HEK293 (cell line): ENCODE data around the gene CTDSP2.

Experiments used
- BCL11A ChIP-seq: fragments of 450-650 bp; formaldehyde crosslinking; IDR thresholded peaks from 2 replicates; pipeline ENCODE4 v1.5.1; 2016; ENCODE audit warnings: low read depth, missing biosample characterization, missing genetic modification characterization
- GLI4 ChIP-seq: fragments of 450-650 bp; formaldehyde crosslinking; IDR thresholded peaks from 2 replicates; pipeline ENCODE4 v1.5.1; 2016; ENCODE audit warnings: missing biosample characterization, missing genetic modification characterization
- MEIS1 ChIP-seq: sonication (generic); formaldehyde crosslinking; IDR thresholded peaks from 2 replicates; pipeline ENCODE4 v1.8.1; 2022; ENCODE audit warnings: missing genetic modification reagents, mild to moderate bottlenecking, borderline replicate concordance
- TRIM28 ChIP-seq: IDR thresholded peaks from 2 replicates; pipeline ENCODE4 v1.6.1; 2011; ENCODE audit warnings: low read length, control low read depth, borderline replicate concordance
- YY1 ChIP-seq: fragments of 450-650 bp; formaldehyde crosslinking; IDR thresholded peaks from 2 replicates; pipeline ENCODE4 v1.5.1; 2018; ENCODE audit warnings: missing biosample characterization, missing genetic modification characterization
- ZBTB17 ChIP-seq: fragments of 450-650 bp; formaldehyde crosslinking; IDR thresholded peaks from 2 replicates; pipeline ENCODE4 v1.5.1; 2016; ENCODE audit warnings: missing biosample characterization, missing genetic modification characterization
- ZBTB20 ChIP-seq: fragments of 450-650 bp; formaldehyde crosslinking; IDR thresholded peaks from 2 replicates; pipeline ENCODE4 v1.5.1; 2016; ENCODE audit warnings: missing biosample characterization, missing genetic modification characterization
- ZFP3 ChIP-seq: fragments of 450-650 bp; formaldehyde crosslinking; IDR thresholded peaks from 2 replicates; pipeline ENCODE4 v1.5.1; 2016; ENCODE audit warnings: low read depth, missing biosample characterization, missing genetic modification characterization
- ZFP37 ChIP-seq: fragments of 450-650 bp; formaldehyde crosslinking; IDR thresholded peaks from 2 replicates; pipeline ENCODE4 v1.5.1; 2016; ENCODE audit warnings: missing biosample characterization, missing genetic modification characterization
- ZIC2 ChIP-seq: fragments of 450-650 bp; formaldehyde crosslinking; IDR thresholded peaks from 2 replicates; pipeline ENCODE4 v1.5.1; 2016; ENCODE audit warnings: missing biosample characterization, missing genetic modification characterization
- ZNF23 ChIP-seq: fragments of 450-650 bp; formaldehyde crosslinking; IDR thresholded peaks from 2 replicates; pipeline ENCODE4 v1.5.1; 2016; ENCODE audit warnings: missing biosample characterization, missing genetic modification characterization, borderline replicate concordance
- ZNF239 ChIP-seq: fragments of 450-650 bp; formaldehyde crosslinking; IDR thresholded peaks from 2 replicates; pipeline ENCODE4 v1.5.1; 2016; ENCODE audit warnings: missing biosample characterization, missing genetic modification characterization
- ZNF248 ChIP-seq: fragments of 450-650 bp; formaldehyde crosslinking; IDR thresholded peaks from 2 replicates; pipeline ENCODE4 v1.5.1; 2017; ENCODE audit warnings: missing biosample characterization, missing genetic modification characterization
- ZNF266 ChIP-seq: fragments of 450-650 bp; formaldehyde crosslinking; IDR thresholded peaks from 2 replicates; pipeline ENCODE4 v1.5.1; 2016; ENCODE audit warnings: missing biosample characterization, missing genetic modification characterization, low read depth
- ZNF341 ChIP-seq: fragments of 450-650 bp; formaldehyde crosslinking; IDR thresholded peaks from 2 replicates; pipeline ENCODE4; 2016; ENCODE audit warnings: low read depth, missing biosample characterization, missing genetic modification characterization
- ZNF529 ChIP-seq: fragments of 450-650 bp; formaldehyde crosslinking; IDR thresholded peaks from 2 replicates; pipeline ENCODE4 v1.5.1; 2017; ENCODE audit warnings: missing genetic modification characterization, missing biosample characterization; ENCODE audit not compliant: insufficient replicate concordance
- ZNF544 ChIP-seq: fragments of 450-650 bp; formaldehyde crosslinking; IDR thresholded peaks from 2 replicates; pipeline ENCODE4 v1.5.0; 2017; ENCODE audit warnings: missing biosample characterization, missing genetic modification characterization
- ZNF555 ChIP-seq: fragments of 450-650 bp; formaldehyde crosslinking; conservative IDR thresholded peaks from 2 replicates; pipeline ENCODE4 v1.5.1; 2017; ENCODE audit warnings: missing biosample characterization, mild to moderate bottlenecking, missing genetic modification characterization, inconsistent platforms
- ZNF610 ChIP-seq: fragments of 450-650 bp; formaldehyde crosslinking; IDR thresholded peaks from 2 replicates; pipeline ENCODE4 v1.5.1; 2016; ENCODE audit warnings: missing biosample characterization, missing genetic modification characterization, borderline replicate concordance
- ZNF623 ChIP-seq: fragments of 450-650 bp; formaldehyde crosslinking; IDR thresholded peaks from 2 replicates; pipeline ENCODE4 v1.5.1; 2016; ENCODE audit warnings: missing biosample characterization, missing genetic modification characterization
- ZNF624 ChIP-seq: fragments of 450-650 bp; formaldehyde crosslinking; IDR thresholded peaks from 2 replicates; pipeline ENCODE4 v1.5.1; 2017; ENCODE audit warnings: missing biosample characterization, missing genetic modification characterization
- ZNF626 ChIP-seq: fragments of 450-650 bp; sonication (Bioruptor Pico); formaldehyde crosslinking; IDR thresholded peaks from 2 replicates; pipeline ENCODE4 v1.5.1; 2018; ENCODE audit warnings: missing biosample characterization, missing genetic modification characterization, inconsistent platforms
- ZNF664 ChIP-seq: fragments of 450-650 bp; formaldehyde crosslinking; IDR thresholded peaks from 2 replicates; pipeline ENCODE4 v1.5.1; 2016; ENCODE audit warnings: missing biosample characterization, missing genetic modification characterization
- ZNF677 ChIP-seq: fragments of 450-650 bp; IDR thresholded peaks from 2 replicates; pipeline ENCODE4 v1.5.0; 2018; ENCODE audit warnings: missing biosample characterization, mild to moderate bottlenecking, missing genetic modification characterization, moderate library complexity
- ZNF701 ChIP-seq: fragments of 450-650 bp; formaldehyde crosslinking; IDR thresholded peaks from 2 replicates; pipeline ENCODE4 v1.5.1; 2016; ENCODE audit warnings: missing biosample characterization, missing genetic modification characterization
- ZNF707 ChIP-seq: fragments of 450-650 bp; formaldehyde crosslinking; IDR thresholded peaks from 2 replicates; pipeline ENCODE4 v1.5.1; 2016; ENCODE audit warnings: missing biosample characterization, missing genetic modification characterization
- ZNF785 ChIP-seq: fragments of 450-650 bp; formaldehyde crosslinking; IDR thresholded peaks from 2 replicates; pipeline ENCODE4 v1.5.1; 2016; ENCODE audit warnings: missing biosample characterization, missing genetic modification characterization
- TF ChIP-seq, protein P1 (sequence below): fragments of 450-650 bp; formaldehyde crosslinking; optimal IDR thresholded peaks from 2 replicates; pipeline ENCODE3; 2016; ENCODE audit warnings: missing biosample characterization, mild to moderate bottlenecking, missing genetic modification characterization
- TF ChIP-seq, protein P2 (sequence below): fragments of 450-650 bp; formaldehyde crosslinking; IDR thresholded peaks from 2 replicates; pipeline ENCODE4 v1.5.1; 2016; ENCODE audit warnings: missing biosample characterization, missing genetic modification characterization
- TF ChIP-seq, protein P3 (sequence below): fragments of 450-650 bp; formaldehyde crosslinking; IDR thresholded peaks from 2 replicates; pipeline ENCODE4 v1.5.1; 2016; ENCODE audit warnings: missing biosample characterization, missing genetic modification characterization, low read depth
- TF ChIP-seq, protein P4 (sequence below): fragments of 450-650 bp; formaldehyde crosslinking; IDR thresholded peaks from 2 replicates; pipeline ENCODE4 v1.5.1; 2016; ENCODE audit warnings: missing biosample characterization, missing genetic modification characterization
- TF ChIP-seq, protein P5 (sequence below): fragments of 450-650 bp; formaldehyde crosslinking; IDR thresholded peaks from 2 replicates; pipeline ENCODE4 v1.5.1; 2016; ENCODE audit warnings: missing biosample characterization, missing genetic modification characterization

The CTDSP2 gene

DNA sequence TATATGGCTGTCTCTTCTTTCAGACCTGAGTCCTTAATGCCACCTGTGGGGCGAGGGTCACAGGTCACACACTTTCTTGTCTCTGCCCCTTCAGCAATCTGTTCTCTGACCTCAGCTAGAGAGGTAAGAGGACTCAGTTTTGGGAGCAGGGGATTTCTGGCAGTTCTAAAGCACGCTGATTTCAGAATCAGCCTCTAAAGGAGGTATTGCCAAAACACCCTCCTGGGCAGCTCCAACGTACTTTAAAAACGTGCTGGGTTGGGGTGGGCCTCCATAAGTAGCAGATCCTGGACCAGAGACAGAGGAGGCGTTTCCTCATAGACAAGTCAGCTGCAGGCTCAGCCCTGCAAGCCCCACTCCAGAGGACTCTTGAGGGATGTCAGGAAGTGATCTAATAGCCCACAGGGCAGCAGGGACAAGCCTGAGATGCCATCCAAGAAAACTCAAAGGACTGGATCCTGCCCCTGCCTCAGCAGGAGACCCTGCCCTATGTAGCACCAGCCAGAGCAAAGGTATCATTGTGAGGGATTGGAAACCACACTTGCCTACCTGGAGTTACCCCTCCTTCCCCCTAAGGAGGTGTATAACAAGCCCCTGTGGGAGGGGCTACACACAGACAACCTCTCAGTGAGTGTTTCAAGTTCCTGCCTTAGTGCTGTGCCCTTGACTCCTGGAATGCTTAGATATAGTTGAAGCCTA is 8.5 kb downstream of the CTDSP2 start (continued):
- TF ChIP-seq, protein P1, sequence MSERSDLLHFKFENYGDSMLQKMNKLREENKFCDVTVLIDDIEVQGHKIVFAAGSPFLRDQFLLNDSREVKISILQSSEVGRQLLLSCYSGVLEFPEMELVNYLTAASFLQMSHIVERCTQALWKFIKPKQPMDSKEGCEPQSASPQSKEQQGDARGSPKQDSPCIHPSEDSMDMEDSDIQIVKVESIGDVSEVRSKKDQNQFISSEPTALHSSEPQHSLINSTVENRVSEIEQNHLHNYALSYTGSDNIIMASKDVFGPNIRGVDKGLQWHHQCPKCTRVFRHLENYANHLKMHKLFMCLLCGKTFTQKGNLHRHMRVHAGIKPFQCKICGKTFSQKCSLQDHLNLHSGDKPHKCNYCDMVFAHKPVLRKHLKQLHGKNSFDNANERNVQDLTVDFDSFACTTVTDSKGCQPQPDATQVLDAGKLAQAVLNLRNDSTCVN (tag by site-specific recombination) = no peak
- TF ChIP-seq TRIM28 = 0 out of 2 replicates have a peak, but pooled peaks have one; percentile 43
- TF ChIP-seq ZNF266 (tag by site-specific recombination) = no peak
- no peak for TF ChIP-seq ZFP3 (tag by site-specific recombination)
- no peak for TF ChIP-seq ZNF544 (tag by site-specific recombination)
- TF ChIP-seq ZNF341 (tag by site-specific recombination) = no peak
- no peak for TF ChIP-seq ZNF664 (tag by site-specific recombination)
- no peak for TF ChIP-seq ZNF707 (tag by site-specific recombination)
- TF ChIP-seq, protein P2, sequence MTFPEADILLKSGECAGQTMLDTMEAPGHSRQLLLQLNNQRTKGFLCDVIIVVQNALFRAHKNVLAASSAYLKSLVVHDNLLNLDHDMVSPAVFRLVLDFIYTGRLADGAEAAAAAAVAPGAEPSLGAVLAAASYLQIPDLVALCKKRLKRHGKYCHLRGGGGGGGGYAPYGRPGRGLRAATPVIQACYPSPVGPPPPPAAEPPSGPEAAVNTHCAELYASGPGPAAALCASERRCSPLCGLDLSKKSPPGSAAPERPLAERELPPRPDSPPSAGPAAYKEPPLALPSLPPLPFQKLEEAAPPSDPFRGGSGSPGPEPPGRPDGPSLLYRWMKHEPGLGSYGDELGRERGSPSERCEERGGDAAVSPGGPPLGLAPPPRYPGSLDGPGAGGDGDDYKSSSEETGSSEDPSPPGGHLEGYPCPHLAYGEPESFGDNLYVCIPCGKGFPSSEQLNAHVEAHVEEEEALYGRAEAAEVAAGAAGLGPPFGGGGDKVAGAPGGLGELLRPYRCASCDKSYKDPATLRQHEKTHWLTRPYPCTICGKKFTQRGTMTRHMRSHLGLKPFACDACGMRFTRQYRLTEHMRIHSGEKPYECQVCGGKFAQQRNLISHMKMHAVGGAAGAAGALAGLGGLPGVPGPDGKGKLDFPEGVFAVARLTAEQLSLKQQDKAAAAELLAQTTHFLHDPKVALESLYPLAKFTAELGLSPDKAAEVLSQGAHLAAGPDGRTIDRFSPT = peak; percentile 27; the same call in 1 of the 2 replicates
- TF ChIP-seq, protein P3, sequence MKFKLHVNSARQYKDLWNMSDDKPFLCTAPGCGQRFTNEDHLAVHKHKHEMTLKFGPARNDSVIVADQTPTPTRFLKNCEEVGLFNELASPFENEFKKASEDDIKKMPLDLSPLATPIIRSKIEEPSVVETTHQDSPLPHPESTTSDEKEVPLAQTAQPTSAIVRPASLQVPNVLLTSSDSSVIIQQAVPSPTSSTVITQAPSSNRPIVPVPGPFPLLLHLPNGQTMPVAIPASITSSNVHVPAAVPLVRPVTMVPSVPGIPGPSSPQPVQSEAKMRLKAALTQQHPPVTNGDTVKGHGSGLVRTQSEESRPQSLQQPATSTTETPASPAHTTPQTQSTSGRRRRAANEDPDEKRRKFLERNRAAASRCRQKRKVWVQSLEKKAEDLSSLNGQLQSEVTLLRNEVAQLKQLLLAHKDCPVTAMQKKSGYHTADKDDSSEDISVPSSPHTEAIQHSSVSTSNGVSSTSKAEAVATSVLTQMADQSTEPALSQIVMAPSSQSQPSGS (tag by site-specific recombination) = no peak
- no peak for TF ChIP-seq ZNF239
- TF ChIP-seq, protein P4, sequence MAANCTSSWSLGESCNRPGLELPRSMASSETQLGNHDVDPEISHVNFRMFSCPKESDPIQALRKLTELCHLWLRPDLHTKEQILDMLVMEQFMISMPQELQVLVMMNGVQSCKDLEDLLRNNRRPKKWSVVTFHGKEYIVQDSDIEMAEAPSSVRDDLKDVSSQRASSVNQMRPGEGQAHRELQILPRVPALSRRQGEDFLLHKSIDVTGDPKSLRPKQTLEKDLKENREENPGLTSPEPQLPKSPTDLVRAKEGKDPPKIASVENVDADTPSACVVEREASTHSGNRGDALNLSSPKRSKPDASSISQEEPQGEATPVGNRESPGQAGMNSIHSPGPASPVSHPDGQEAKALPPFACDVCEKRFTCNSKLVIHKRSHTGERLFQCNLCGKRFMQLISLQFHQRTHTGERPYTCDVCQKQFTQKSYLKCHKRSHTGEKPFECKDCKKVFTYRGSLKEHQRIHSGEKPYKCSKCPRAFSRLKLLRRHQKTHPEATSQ (tag by site-specific recombination) = no peak
- TF ChIP-seq ZNF248 (tag by site-specific recombination) = no peak
- no peak for TF ChIP-seq MEIS1 (CRISPR knock-in tag)
- TF ChIP-seq, protein P5, sequence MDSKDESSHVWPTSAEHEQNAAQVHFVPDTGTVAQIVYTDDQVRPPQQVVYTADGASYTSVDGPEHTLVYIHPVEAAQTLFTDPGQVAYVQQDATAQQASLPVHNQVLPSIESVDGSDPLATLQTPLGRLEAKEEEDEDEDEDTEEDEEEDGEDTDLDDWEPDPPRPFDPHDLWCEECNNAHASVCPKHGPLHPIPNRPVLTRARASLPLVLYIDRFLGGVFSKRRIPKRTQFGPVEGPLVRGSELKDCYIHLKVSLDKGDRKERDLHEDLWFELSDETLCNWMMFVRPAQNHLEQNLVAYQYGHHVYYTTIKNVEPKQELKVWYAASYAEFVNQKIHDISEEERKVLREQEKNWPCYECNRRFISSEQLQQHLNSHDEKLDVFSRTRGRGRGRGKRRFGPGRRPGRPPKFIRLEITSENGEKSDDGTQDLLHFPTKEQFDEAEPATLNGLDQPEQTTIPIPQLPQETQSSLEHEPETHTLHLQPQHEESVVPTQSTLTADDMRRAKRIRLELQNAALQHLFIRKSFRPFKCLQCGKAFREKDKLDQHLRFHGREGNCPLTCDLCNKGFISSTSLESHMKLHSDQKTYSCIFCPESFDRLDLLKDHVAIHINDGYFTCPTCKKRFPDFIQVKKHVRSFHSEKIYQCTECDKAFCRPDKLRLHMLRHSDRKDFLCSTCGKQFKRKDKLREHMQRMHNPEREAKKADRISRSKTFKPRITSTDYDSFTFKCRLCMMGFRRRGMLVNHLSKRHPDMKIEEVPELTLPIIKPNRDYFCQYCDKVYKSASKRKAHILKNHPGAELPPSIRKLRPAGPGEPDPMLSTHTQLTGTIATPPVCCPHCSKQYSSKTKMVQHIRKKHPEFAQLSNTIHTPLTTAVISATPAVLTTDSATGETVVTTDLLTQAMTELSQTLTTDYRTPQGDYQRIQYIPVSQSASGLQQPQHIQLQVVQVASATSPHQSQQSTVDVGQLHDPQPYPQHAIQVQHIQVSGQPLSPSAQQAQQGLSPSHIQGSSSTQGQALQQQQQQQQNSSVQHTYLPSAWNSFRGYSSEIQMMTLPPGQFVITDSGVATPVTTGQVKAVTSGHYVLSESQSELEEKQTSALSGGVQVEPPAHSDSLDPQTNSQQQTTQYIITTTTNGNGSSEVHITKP (tag by site-specific recombination) = peak; percentile 50; the same call in 1 of the 2 replicates
- TF ChIP-seq GLI4 (tag by site-specific recombination) = no peak
- no peak for TF ChIP-seq ZNF624 (tag by site-specific recombination)
- TF ChIP-seq ZBTB20 (tag by site-specific recombination) = peak; percentile 72
- TF ChIP-seq ZNF785 (tag by site-specific recombination) = no peak
- TF ChIP-seq YY1 (tag by site-specific recombination) = no peak
- TF ChIP-seq ZFP37 (tag by site-specific recombination) = no peak
- no peak for TF ChIP-seq ZNF610 (tag by site-specific recombination)
- TF ChIP-seq ZNF626 (tag by site-specific recombination) = no peak
- TF ChIP-seq ZBTB17 = peak; percentile 60
- TF ChIP-seq BCL11A (tag by site-specific recombination) = no peak
- no peak for TF ChIP-seq ZNF529 (tag by site-specific recombination)
- TF ChIP-seq ZNF701 (tag by site-specific recombination) = no peak
- TF ChIP-seq ZNF23 (tag by site-specific recombination) = no peak
- no peak for TF ChIP-seq ZNF677 (tag by site-specific recombination)
- TF ChIP-seq ZNF555 (tag by site-specific recombination) = no peak
- no peak for TF ChIP-seq ZNF623
- no peak for TF ChIP-seq ZIC2
